HepG2 (cell line): Measurements from ENCODE around the gene PLCB1.

Source experiments
- CHD2 ChIP-seq: IDR thresholded peaks from 2 replicates; pipeline ENCODE4 v1.6.1; 2011; ENCODE audit warnings: low read depth, low read length, improper control_type of control experiment
- HOXA3 ChIP-seq: sonication (generic); formaldehyde crosslinking; IDR thresholded peaks from 2 replicates; pipeline ENCODE4 v1.5.0; 2020; ENCODE audit warnings: missing genetic modification reagents
- NR2C2 ChIP-seq: sonication (generic); formaldehyde crosslinking; IDR thresholded peaks from 2 replicates; pipeline ENCODE4 v1.4.0; 2020; ENCODE audit warnings: missing genetic modification reagents, mild to moderate bottlenecking, moderate library complexity, borderline replicate concordance
- RAD21 ChIP-seq: fragments of 450-650 bp; formaldehyde crosslinking; IDR thresholded peaks from 2 replicates; pipeline ENCODE4 v1.5.0; 2020; ENCODE audit warnings: mild to moderate bottlenecking
- SUZ12 ChIP-seq: fragments of 150-350 bp; IDR thresholded peaks from 2 replicates; pipeline ENCODE4 v1.6.1; 2014; ENCODE audit warnings: low read depth, low read length
- TP53 ChIP-seq: sonication (generic); formaldehyde crosslinking; conservative IDR thresholded peaks from 2 replicates; pipeline ENCODE4 v1.4.0; 2020; ENCODE audit warnings: missing genetic modification reagents
- ZNF264 ChIP-seq: sonication (generic); formaldehyde crosslinking; IDR thresholded peaks from 2 replicates; pipeline ENCODE4 v1.4.0; 2020; ENCODE audit warnings: missing genetic modification reagents
- ZSCAN30 ChIP-seq: sonication (generic); formaldehyde crosslinking; IDR thresholded peaks from 2 replicates; pipeline ENCODE4 v1.5.0; 2020; ENCODE audit warnings: mild to moderate bottlenecking, missing genetic modification reagents
- TF ChIP-seq, protein P1 (sequence below): sonication (generic); formaldehyde crosslinking; IDR thresholded peaks from 2 replicates; pipeline ENCODE4 v1.5.0; 2020; ENCODE audit warnings: mild to moderate bottlenecking, missing genetic modification reagents, moderate library complexity
- TF ChIP-seq, protein P2 (sequence below): sonication (generic); formaldehyde crosslinking; IDR thresholded peaks from 2 replicates; pipeline ENCODE4 v1.4.0; 2020; ENCODE audit warnings: missing genetic modification reagents, borderline replicate concordance
- TF ChIP-seq, protein P3 (sequence below): sonication (generic); formaldehyde crosslinking; IDR thresholded peaks from 2 replicates; pipeline ENCODE4 v1.4.0; 2020; ENCODE audit warnings: missing genetic modification reagents, borderline replicate concordance

DNA sequence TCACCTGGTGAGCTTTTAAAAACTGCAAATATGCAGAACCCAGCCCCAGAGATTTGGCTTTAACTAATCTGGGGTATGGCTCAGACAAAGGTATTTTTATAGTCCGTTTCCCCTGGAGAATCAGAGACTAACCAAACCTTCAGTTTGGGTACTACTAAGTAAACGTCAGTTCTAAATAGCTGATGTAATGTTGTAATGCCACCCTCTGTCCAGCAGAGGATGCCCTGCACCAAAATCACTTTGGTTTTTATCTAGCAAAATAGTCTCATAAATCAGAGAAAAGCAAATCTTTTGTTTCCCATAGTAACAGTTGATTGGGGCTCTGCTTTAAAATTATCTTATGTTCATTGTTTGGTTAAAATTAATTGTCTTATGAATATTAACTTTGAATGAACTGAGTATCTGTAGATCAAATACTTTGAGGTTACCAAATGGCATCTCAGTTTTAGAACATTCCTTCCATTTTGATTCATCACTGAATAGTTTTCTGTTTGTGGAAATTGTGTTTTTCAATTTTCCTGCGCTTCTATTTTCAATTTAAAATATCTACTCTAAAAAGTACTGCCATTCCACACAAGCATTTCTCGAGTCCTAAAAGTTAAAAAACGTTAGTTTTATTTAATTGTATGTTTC, 658.5 kb downstream of the PLCB1 start:
- TF ChIP-seq NR2C2 (no peak), ZNF264 (CRISPR knock-in tag) (no peak), RAD21 (CRISPR knock-in tag) (peak; percentile 88), TP53 (CRISPR knock-in tag) (no peak), CHD2 (no peak), HOXA3 (CRISPR knock-in tag) (no peak), SUZ12 (no peak), ZSCAN30 (CRISPR knock-in tag) (no peak)
- TF ChIP-seq, protein P1, sequence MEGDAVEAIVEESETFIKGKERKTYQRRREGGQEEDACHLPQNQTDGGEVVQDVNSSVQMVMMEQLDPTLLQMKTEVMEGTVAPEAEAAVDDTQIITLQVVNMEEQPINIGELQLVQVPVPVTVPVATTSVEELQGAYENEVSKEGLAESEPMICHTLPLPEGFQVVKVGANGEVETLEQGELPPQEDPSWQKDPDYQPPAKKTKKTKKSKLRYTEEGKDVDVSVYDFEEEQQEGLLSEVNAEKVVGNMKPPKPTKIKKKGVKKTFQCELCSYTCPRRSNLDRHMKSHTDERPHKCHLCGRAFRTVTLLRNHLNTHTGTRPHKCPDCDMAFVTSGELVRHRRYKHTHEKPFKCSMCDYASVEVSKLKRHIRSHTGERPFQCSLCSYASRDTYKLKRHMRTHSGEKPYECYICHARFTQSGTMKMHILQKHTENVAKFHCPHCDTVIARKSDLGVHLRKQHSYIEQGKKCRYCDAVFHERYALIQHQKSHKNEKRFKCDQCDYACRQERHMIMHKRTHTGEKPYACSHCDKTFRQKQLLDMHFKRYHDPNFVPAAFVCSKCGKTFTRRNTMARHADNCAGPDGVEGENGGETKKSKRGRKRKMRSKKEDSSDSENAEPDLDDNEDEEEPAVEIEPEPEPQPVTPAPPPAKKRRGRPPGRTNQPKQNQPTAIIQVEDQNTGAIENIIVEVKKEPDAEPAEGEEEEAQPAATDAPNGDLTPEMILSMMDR = peak; percentile 92
- TF ChIP-seq, protein P2, sequence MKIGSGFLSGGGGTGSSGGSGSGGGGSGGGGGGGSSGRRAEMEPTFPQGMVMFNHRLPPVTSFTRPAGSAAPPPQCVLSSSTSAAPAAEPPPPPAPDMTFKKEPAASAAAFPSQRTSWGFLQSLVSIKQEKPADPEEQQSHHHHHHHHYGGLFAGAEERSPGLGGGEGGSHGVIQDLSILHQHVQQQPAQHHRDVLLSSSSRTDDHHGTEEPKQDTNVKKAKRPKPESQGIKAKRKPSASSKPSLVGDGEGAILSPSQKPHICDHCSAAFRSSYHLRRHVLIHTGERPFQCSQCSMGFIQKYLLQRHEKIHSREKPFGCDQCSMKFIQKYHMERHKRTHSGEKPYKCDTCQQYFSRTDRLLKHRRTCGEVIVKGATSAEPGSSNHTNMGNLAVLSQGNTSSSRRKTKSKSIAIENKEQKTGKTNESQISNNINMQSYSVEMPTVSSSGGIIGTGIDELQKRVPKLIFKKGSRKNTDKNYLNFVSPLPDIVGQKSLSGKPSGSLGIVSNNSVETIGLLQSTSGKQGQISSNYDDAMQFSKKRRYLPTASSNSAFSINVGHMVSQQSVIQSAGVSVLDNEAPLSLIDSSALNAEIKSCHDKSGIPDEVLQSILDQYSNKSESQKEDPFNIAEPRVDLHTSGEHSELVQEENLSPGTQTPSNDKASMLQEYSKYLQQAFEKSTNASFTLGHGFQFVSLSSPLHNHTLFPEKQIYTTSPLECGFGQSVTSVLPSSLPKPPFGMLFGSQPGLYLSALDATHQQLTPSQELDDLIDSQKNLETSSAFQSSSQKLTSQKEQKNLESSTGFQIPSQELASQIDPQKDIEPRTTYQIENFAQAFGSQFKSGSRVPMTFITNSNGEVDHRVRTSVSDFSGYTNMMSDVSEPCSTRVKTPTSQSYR = no peak
- TF ChIP-seq, protein P3, sequence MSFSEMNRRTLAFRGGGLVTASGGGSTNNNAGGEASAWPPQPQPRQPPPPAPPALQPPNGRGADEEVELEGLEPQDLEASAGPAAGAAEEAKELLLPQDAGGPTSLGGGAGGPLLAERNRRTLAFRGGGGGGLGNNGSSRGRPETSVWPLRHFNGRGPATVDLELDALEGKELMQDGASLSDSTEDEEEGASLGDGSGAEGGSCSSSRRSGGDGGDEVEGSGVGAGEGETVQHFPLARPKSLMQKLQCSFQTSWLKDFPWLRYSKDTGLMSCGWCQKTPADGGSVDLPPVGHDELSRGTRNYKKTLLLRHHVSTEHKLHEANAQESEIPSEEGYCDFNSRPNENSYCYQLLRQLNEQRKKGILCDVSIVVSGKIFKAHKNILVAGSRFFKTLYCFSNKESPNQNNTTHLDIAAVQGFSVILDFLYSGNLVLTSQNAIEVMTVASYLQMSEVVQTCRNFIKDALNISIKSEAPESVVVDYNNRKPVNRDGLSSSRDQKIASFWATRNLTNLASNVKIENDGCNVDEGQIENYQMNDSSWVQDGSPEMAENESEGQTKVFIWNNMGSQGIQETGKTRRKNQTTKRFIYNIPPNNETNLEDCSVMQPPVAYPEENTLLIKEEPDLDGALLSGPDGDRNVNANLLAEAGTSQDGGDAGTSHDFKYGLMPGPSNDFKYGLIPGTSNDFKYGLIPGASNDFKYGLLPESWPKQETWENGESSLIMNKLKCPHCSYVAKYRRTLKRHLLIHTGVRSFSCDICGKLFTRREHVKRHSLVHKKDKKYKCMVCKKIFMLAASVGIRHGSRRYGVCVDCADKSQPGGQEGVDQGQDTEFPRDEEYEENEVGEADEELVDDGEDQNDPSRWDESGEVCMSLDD (CRISPR knock-in tag) = no peak
